Activated T-helper 1 cell treated with anti-CD3 and anti-CD28 coated beads, Interleukin-12 subunit alpha, Interleukin-12 subunit beta, Interleukin-2, Interleukin-4 antibody, amounts not matched to agents 30 ng/mL and 10 ng/mL and 1 ng/mL, durations not matched to agents 14 hours and 24 hours and 36 hours (primary cell): ENCODE results near the gene USP6NL. TPM values are rescaled to one million over a fixed set of nuclear protein-coding genes. Genes with fewer than 3 reads are reported as not detected.

Source experiments
- DNase-seq: peaks from one replicate; pipeline ENCODE4 v3.0.0; 2021; ENCODE audit warnings: low spot score
- H3K27ac Mint-ChIP-seq: one replicate; pipeline ENCODE4 v1.8.0; 2021; ENCODE audit warnings: mild to moderate bottlenecking, mixed read lengths
- H3K27me3 Mint-ChIP-seq: one replicate; pipeline ENCODE4 v1.8.0; 2022; ENCODE audit warnings: mild to moderate bottlenecking, moderate library complexity, mixed read lengths; ENCODE audit not compliant: insufficient read depth
- H3K36me3 Mint-ChIP-seq: one replicate; pipeline ENCODE4 v1.8.0; 2021; ENCODE audit warnings: low read depth, mixed read lengths
- H3K4me1 Mint-ChIP-seq: one replicate; pipeline ENCODE4 v1.8.0; 2021; ENCODE audit warnings: low read depth, mixed read lengths
- H3K4me3 Mint-ChIP-seq: one replicate; pipeline ENCODE4 v1.8.0; 2021; ENCODE audit warnings: mild to moderate bottlenecking, moderate library complexity, mixed read lengths
- H3K9me3 Mint-ChIP-seq: one replicate; pipeline ENCODE4 v1.8.0; 2021; ENCODE audit warnings: mixed read lengths
- intact Hi-C: fragments of 100-400 bp; cut with micrococcal nuclease; formaldehyde crosslinking; loops from one replicate; pipeline ENCODE4 v1.15.1; 2024
- total RNA-seq: library from RNA; stranded (reverse); gene quantifications from 2 replicates; pipeline ENCODE4 v1.2.3, GENCODE V29; 2022

The USP6NL gene
- total RNA-seq, 1 donor from 2014 or later: 0.78 TPM

- Mint-ChIP-seq H3K36me3 (no peaks in the 10 kb centered on the region), H3K4me1 (no peaks in the 10 kb centered on the region), H3K27me3 (peaks cover 5% of the 10 kb centered on the region), H3K9me3 (peaks cover 3% of the 10 kb centered on the region), H3K4me3 (no peak overlapping the region), H3K27ac (no peak overlapping the region)
- DNase-seq: no peak
- intact Hi-C loops: no loop called here
Observed at GRCh38 chr10:11434324-11434723, 177.1 kb downstream of the USP6NL start.

- DNase-seq: no peak
- Mint-ChIP-seq H3K36me3 (no peaks in the 10 kb centered on the region), H3K9me3 (peaks cover 6% of the 10 kb centered on the region), H3K27me3 (peaks cover 5% of the 10 kb centered on the region), H3K4me3 (no peak overlapping the region), H3K4me1 (no peaks in the 10 kb centered on the region), H3K27ac (no peak overlapping the region)
- intact Hi-C loops: no loop called here
Observed at GRCh38 chr10:11433657-11434056, 177.8 kb downstream of the USP6NL start.

- H3K27ac Mint-ChIP-seq: no peak overlapping the region
- H3K4me3 Mint-ChIP-seq: no peak overlapping the region
- peaks cover 5% of the 10 kb centered on the region for H3K27me3 Mint-ChIP-seq
- H3K9me3 Mint-ChIP-seq: peaks cover 6% of the 10 kb centered on the region
- intact Hi-C loops: no loop called here
- H3K36me3 Mint-ChIP-seq: no peaks in the 10 kb centered on the region
- no peak for DNase-seq
- no peaks in the 10 kb centered on the region for H3K4me1 Mint-ChIP-seq
Observed at GRCh38 chr10:11431216-11431555, 180.3 kb downstream of the USP6NL start.

GRCh38 chr10:11430421-11431215 lies 180.8 kb downstream of the USP6NL start:
- intact Hi-C loops: no loop called here
- H3K4me1 Mint-ChIP-seq: no peaks in the 10 kb centered on the region
- no peak overlapping the region for H3K27ac Mint-ChIP-seq
- no peaks in the 10 kb centered on the region for H3K36me3 Mint-ChIP-seq
- no peak for DNase-seq
- H3K27me3 Mint-ChIP-seq: peaks cover 5% of the 10 kb centered on the region
- peaks cover 11% of the 10 kb centered on the region for H3K9me3 Mint-ChIP-seq
- no peak overlapping the region for H3K4me3 Mint-ChIP-seq

GRCh38 chr10:11429439-11430052 lies 181.9 kb downstream of the USP6NL start:
- Mint-ChIP-seq H3K9me3 (peaks cover 12% of the 10 kb centered on the region), H3K27ac (no peak overlapping the region), H3K27me3 (no peaks in the 10 kb centered on the region), H3K36me3 (no peaks in the 10 kb centered on the region), H3K4me1 (no peaks in the 10 kb centered on the region), H3K4me3 (no peak overlapping the region)
- DNase-seq: no peak
- intact Hi-C loops: no loop called here

GRCh38 chr10:11425676-11426075 lies 185.8 kb downstream of the USP6NL start:
- Mint-ChIP-seq H3K9me3 (peaks cover 17% of the 10 kb centered on the region), H3K4me1 (no peaks in the 10 kb centered on the region), H3K27ac (no peak overlapping the region), H3K36me3 (no peaks in the 10 kb centered on the region), H3K27me3 (no peaks in the 10 kb centered on the region), H3K4me3 (no peak overlapping the region)
- intact Hi-C loops: no loop called here
- no peak for DNase-seq

GRCh38 chr10:11425296-11425610 lies 186.2 kb downstream of the USP6NL start:
- no peaks in the 10 kb centered on the region for H3K36me3 Mint-ChIP-seq
- H3K27me3 Mint-ChIP-seq: peaks cover under 1% of the 10 kb centered on the region
- DNase-seq: no peak
- peaks cover 18% of the 10 kb centered on the region for H3K9me3 Mint-ChIP-seq
- H3K4me1 Mint-ChIP-seq: no peaks in the 10 kb centered on the region
- intact Hi-C loops: no loop called here
- no peak overlapping the region for H3K27ac Mint-ChIP-seq
- H3K4me3 Mint-ChIP-seq: no peak overlapping the region

- intact Hi-C loops: no loop called here
- Mint-ChIP-seq H3K36me3 (no peaks in the 10 kb centered on the region), H3K27ac (no peak overlapping the region), H3K27me3 (peaks cover 5% of the 10 kb centered on the region), H3K9me3 (peaks cover 24% of the 10 kb centered on the region), H3K4me1 (no peaks in the 10 kb centered on the region), H3K4me3 (no peak overlapping the region)
- no peak for DNase-seq
Observed at GRCh38 chr10:11424456-11425295, 186.8 kb downstream of the USP6NL start.

GRCh38 chr10:11416974-11417373 lies 194.5 kb downstream of the USP6NL start:
- H3K27me3 Mint-ChIP-seq: peaks cover 15% of the 10 kb centered on the region
- H3K36me3 Mint-ChIP-seq: peaks cover 2% of the 10 kb centered on the region
- no peak overlapping the region for H3K4me3 Mint-ChIP-seq
- no peak overlapping the region for H3K27ac Mint-ChIP-seq
- no peak for DNase-seq
- no peaks in the 10 kb centered on the region for H3K4me1 Mint-ChIP-seq
- peaks cover 22% of the 10 kb centered on the region for H3K9me3 Mint-ChIP-seq
- intact Hi-C loops: no loop called here

- H3K36me3 Mint-ChIP-seq: peaks cover 2% of the 10 kb centered on the region
- peaks cover 19% of the 10 kb centered on the region for H3K9me3 Mint-ChIP-seq
- DNase-seq: no peak
- no peak overlapping the region for H3K4me3 Mint-ChIP-seq
- no peak overlapping the region for H3K27ac Mint-ChIP-seq
- intact Hi-C loops: no loop called here
- peaks cover 22% of the 10 kb centered on the region for H3K27me3 Mint-ChIP-seq
- H3K4me1 Mint-ChIP-seq: no peaks in the 10 kb centered on the region
Observed at GRCh38 chr10:11415095-11415494, 196.4 kb downstream of the USP6NL start.

- peaks cover 21% of the 10 kb centered on the region for H3K27me3 Mint-ChIP-seq
- no peak overlapping the region for H3K4me3 Mint-ChIP-seq
- H3K9me3 Mint-ChIP-seq: peaks cover 13% of the 10 kb centered on the region
- peaks cover 2% of the 10 kb centered on the region for H3K36me3 Mint-ChIP-seq
- intact Hi-C loops: loop anchor here (5.0 kb wide), 1 partner anchor 58 kb away; no protein-coding TSS in a partner anchor
- H3K27ac Mint-ChIP-seq: no peak overlapping the region
- no peaks in the 10 kb centered on the region for H3K4me1 Mint-ChIP-seq
- DNase-seq: no peak
Observed at GRCh38 chr10:11414314-11415038, 197.0 kb downstream of the USP6NL start.

GRCh38 chr10:11411926-11412545 lies 199.4 kb downstream of the USP6NL start:
- Mint-ChIP-seq H3K27me3 (peaks cover 17% of the 10 kb centered on the region), H3K27ac (no peak overlapping the region), H3K36me3 (peaks cover 5% of the 10 kb centered on the region), H3K9me3 (no peaks in the 10 kb centered on the region), H3K4me1 (peaks cover 9% of the 10 kb centered on the region), H3K4me3 (no peak overlapping the region)
- no peak for DNase-seq
- intact Hi-C loops: loop anchor here (5.0 kb wide), 1 partner anchor 60 kb away; no protein-coding TSS in a partner anchor
